Adrenal gland (tissue), 12 donors: Measurements from ENCODE around the gene HIVEP1. TPM values are rescaled to one million over a fixed set of nuclear protein-coding genes. Genes with fewer than 3 reads are reported as not detected.
A peak's percentile ranks its signal among the peaks of the same experiment; 100 is the strongest.

ENCODE experiments used
- DNase-seq, 7 donors: peaks; one replicate each; pipeline ENCODE4 v3.0.0-alpha.2; 2019 to 2020
- H3K27ac ChIP-seq, 5 donors: fragments of 200-600 bp; sonication (generic) in 4 of 5; 1 replicate in 3 of 5; 2 replicates in 2 of 5; pipeline versions ENCODE4 v1.5.1 to v1.8.0; 2016 to 2020; ENCODE audit warnings: mild to moderate bottlenecking in 1 of 5
- H3K27me3 ChIP-seq: fragments of 200-600 bp; 2 replicates; pipeline ENCODE4 v1.8.0; 2021
- H3K36me3 ChIP-seq, 2 donors: fragments of 200-600 bp; replicated peaks in 1 of 2; 1 replicate in 1 of 2; 2 replicates in 1 of 2; pipeline versions ENCODE4 v1.5.1 to v1.8.0; 2018 to 2022
- H3K4me1 ChIP-seq, 2 donors: fragments of 200-600 bp; replicated peaks in 1 of 2; 1 replicate in 1 of 2; 2 replicates in 1 of 2; pipeline versions ENCODE4 v1.5.1 to v1.8.0; 2018 to 2021
- H3K4me3 ChIP-seq, 4 donors: fragments of 200-600 bp; sonication (generic) in 3 of 4; one replicate each; pipeline ENCODE4 v1.5.1; 2016 to 2018
- H3K9me3 ChIP-seq, 3 donors: fragments of 200-600 bp; sonication (generic) in 1 of 3; replicated peaks in 1 of 3; 1 replicate in 2 of 3; 2 replicates in 1 of 3; pipeline versions ENCODE4 v1.5.1 to v1.8.0; 2016 to 2021
- CTCF ChIP-seq, 6 experiments: fragments of 450-650 bp in 4 of 6; fragments of 200-600 bp in 2 of 6; sonication (generic) in 1 of 6; IDR thresholded peaks; 1 replicate in 5 of 6; 2 replicates in 1 of 6; pipeline versions ENCODE4 v1.5.1 to v1.8.0; 2016 to 2021; ENCODE audit warnings: antibody characterized with exemption in 6 of 6, mild to moderate bottlenecking in 2 of 6, moderate library complexity in 1 of 6
- POLR2A ChIP-seq, 2 donors: fragments of 450-650 bp; IDR thresholded peaks; one replicate each; pipeline ENCODE4 v1.6.1; 2017; ENCODE audit warnings: antibody characterized with exemption in 2 of 2, mild to moderate bottlenecking in 2 of 2, moderate library complexity in 1 of 2
- WGBS, 4 donors: extraction: QIAGEN DNeasy Blood & Tissue Kit in 2 of 4; methylation state at CpG; one replicate each; pipeline versions ENCODE4 v1.1.5 to v1.1.7; 2013 to 2017; 5-methylcytosine and 5-hydroxymethylcytosine counted together
- intact Hi-C, 2 donors: fragments of 100-400 bp; cut with DNase I; formaldehyde crosslinking; loops; one replicate each; pipeline versions ENCODE4 v1.14.1 to v1.15.0; 2022 to 2023
- polyA plus RNA-seq, 3 donors: library from polyadenylated mRNA; stranded (reverse); fragments of 200-250 nt in 2 of 3; fragments of 350-450 nt in 1 of 3; fragmentation: Illumina TruSeq in 1 of 3; extraction: RNeasy Lipid Tissue Mini Kit (QIAGEN cat#74804) in 1 of 3; gene quantifications; one replicate each; pipeline ENCODE4 v1.2.3, GENCODE V29; 2013 to 2014
- total RNA-seq, 9 donors: library from RNA; depleted of rRNA in 4 of 9; stranded (reverse); fragments of >200 nt in 4 of 9; fragments of 120-200 nt in 1 of 9; fragmentation: NEBNext Ultra II Directional in 1 of 9; extraction: Animal tissue kit (Norgen Biotek cat#: 25700) in 1 of 9; gene quantifications; one replicate each; pipeline versions ENCODE4 v1.1.0 to v1.2.4, GENCODE V29; 2013 to 2023
- donor health status: healthy with polysubstance abuse.
- donor health status: Bipolar disorder and iron deficiency.
- donor health status: DM: yes; HTN: yes; CAD: no.
- donor health status: DM: no; HTN: no; CAD: no.
- donor health status: DM: no; HTN: no; CAD: no.
- donor health status: DM: yes; HTN: yes; CAD: no.

Gene HIVEP1
- total and polyA plus RNA-seq, 12 donors = 3.6 to 22.3 (median 11.9) TPM

GRCh38 chr6:12011276-12012037, 655 bp upstream of the HIVEP1 start:
- 0 to 6% (median 1%) methylated on average over 6 to 99 of the region's 99 CpGs for WGBS, 4 donors

GRCh38 chr6:12012558-12013306, 620 bp downstream of the HIVEP1 start:
- DNase-seq = peak; percentile 63 to 87 (median 79)
- intact Hi-C loops = loop anchor here in 1 of 2 donors (10.0 kb wide), 1 partner anchor 308 kb away; no protein-coding TSS in a partner anchor

More at GRCh38 chr6:12011276-12012037, 655 bp upstream of the HIVEP1 start:
- no peaks in the 10 kb centered on the region for H3K27me3 ChIP-seq
- no peaks in the 10 kb centered on the region for H3K36me3 ChIP-seq
- TF ChIP-seq CTCF (IDR thresholded peaks at IDR 0.05) = no peak
- TF ChIP-seq POLR2A (IDR thresholded peaks at IDR 0.05) = peak in 1 of 2 donors; percentile 47
- DNase-seq = peak; percentile 96 to 99 (median 98)
- intact Hi-C loops = loop anchor here in 1 of 2 donors (10.0 kb wide), 1 partner anchor 307 kb away; no protein-coding TSS in a partner anchor
- H3K4me3 ChIP-seq = peak overlapping the region in 2 of 4 donors; percentile 72 to 86
- H3K4me1 ChIP-seq = peaks cover 16 to 28% of the 10 kb centered on the region in 2 donors
- H3K9me3 ChIP-seq = no peaks in the 10 kb centered on the region
- H3K27ac ChIP-seq = peak overlapping the region in 4 of 5 donors; percentile 94 to 99 (median 95)

GRCh38 chr6:12013307-12013719, 1.2 kb downstream of the HIVEP1 start:
- Histone ChIP-seq H3K9me3 (no peaks in the 10 kb centered on the region), H3K27ac (peak overlapping the region in 4 of 5 donors; percentile 63 to 99 (median 95)), H3K4me1 (peaks cover 16 to 22% of the 10 kb centered on the region in 2 donors), H3K27me3 (no peaks in the 10 kb centered on the region), H3K36me3 (no peaks in the 10 kb centered on the region), H3K4me3 (peak overlapping the region in 3 of 4 donors; percentile 72 to 76 (median 75))
- TF ChIP-seq POLR2A (IDR thresholded peaks at IDR 0.05) (no peak), CTCF (IDR thresholded peaks at IDR 0.05) (no peak)
- intact Hi-C loops = loop anchor here in 1 of 2 donors (10.0 kb wide), 1 partner anchor 309 kb away; no protein-coding TSS in a partner anchor
- DNase-seq = no peak
- WGBS, 4 donors = 0 to 3% (median 2%) methylated on average over 13 of the region's 13 CpGs

More at GRCh38 chr6:12012558-12013306, 620 bp downstream of the HIVEP1 start:
- no peaks in the 10 kb centered on the region for H3K9me3 ChIP-seq
- TF ChIP-seq POLR2A (IDR thresholded peaks at IDR 0.05) (peak; percentile 23 to 76), CTCF (IDR thresholded peaks at IDR 0.05) (no peak)
- no peaks in the 10 kb centered on the region for H3K36me3 ChIP-seq
- peaks cover 16 to 27% of the 10 kb centered on the region in 2 donors for H3K4me1 ChIP-seq
- H3K27me3 ChIP-seq = no peaks in the 10 kb centered on the region
- WGBS, 4 donors = 0 to 1% (median 0%) methylated on average over 7 to 58 of the region's 60 CpGs
- peak overlapping the region in 4 of 5 donors; percentile 63 to 99 (median 95) for H3K27ac ChIP-seq
- H3K4me3 ChIP-seq = peak overlapping the region; percentile 18 to 76 (median 74)
